Smooth muscle cell (in vitro differentiated cells): Measurements from ENCODE around the gene SHMT2. TPM values are rescaled to one million over a fixed set of nuclear protein-coding genes. Genes with fewer than 3 reads are reported as not detected.

Source experiments
- DNase-seq: peaks from one replicate; lab custom pipeline; 2025; ENCODE audit not compliant: unreplicated experiment; lab: John Stamatoyannopoulos, UW
- H2AFZ ChIP-seq: fragments of 200-600 bp; sonication (generic); 2 replicates; pipeline ENCODE4 v1.6.0; 2016; ENCODE audit warnings: antibody characterized with exemption, low read depth, mild to moderate bottlenecking
- H3F3A ChIP-seq: fragments of 200-600 bp; sonication (generic); 2 replicates; pipeline ENCODE4 v1.6.0; 2017; ENCODE audit warnings: antibody characterized with exemption, low read depth
- H3K27ac ChIP-seq: fragments of 200-600 bp; sonication (generic); 2 replicates; pipeline ENCODE4 v1.5.1; 2016; ENCODE audit warnings: low read depth, mild to moderate bottlenecking
- H3K27me3 ChIP-seq: fragments of 200-600 bp; sonication (generic); 2 replicates; pipeline ENCODE4 v1.6.1; 2016; ENCODE audit warnings: low read depth, mild to moderate bottlenecking
- H3K36me3 ChIP-seq: fragments of 200-600 bp; sonication (generic); 2 replicates; pipeline ENCODE4 v1.5.1; 2016; ENCODE audit warnings: low read depth
- H3K4me1 ChIP-seq: fragments of 200-600 bp; sonication (generic); 2 replicates; pipeline ENCODE4 v1.5.1; 2016; ENCODE audit warnings: low read depth
- H3K4me2 ChIP-seq: fragments of 200-600 bp; sonication (generic); 2 replicates; pipeline ENCODE4 v1.6.0; 2016; ENCODE audit warnings: mild to moderate bottlenecking
- H3K4me3 ChIP-seq: fragments of 200-600 bp; sonication (generic); 2 replicates; pipeline ENCODE4 v1.5.1; 2016; ENCODE audit warnings: mild to moderate bottlenecking
- H3K79me2 ChIP-seq: fragments of 200-600 bp; sonication (generic); 2 replicates; pipeline ENCODE4 v1.6.0; 2016; ENCODE audit warnings: low read depth, mild to moderate bottlenecking
- H3K9ac ChIP-seq: fragments of 200-600 bp; sonication (generic); 2 replicates; pipeline ENCODE4 v1.6.0; 2016; ENCODE audit warnings: low read depth
- H3K9me3 ChIP-seq: fragments of 200-600 bp; sonication (generic); replicated peaks from 2 replicates; pipeline ENCODE4 v1.5.1; 2016; ENCODE audit warnings: low read depth
- H4K20me1 ChIP-seq: fragments of 200-600 bp; sonication (generic); 2 replicates; pipeline ENCODE4 v1.6.0; 2016; ENCODE audit warnings: low read depth
- WGBS: methylation state at CpG from one replicate; pipeline ENCODE4 v1.1.7; 2016; ENCODE audit warnings: low lambda C conversion rate; 5-methylcytosine and 5-hydroxymethylcytosine counted together
- polyA plus RNA-seq: library from polyadenylated mRNA; unstranded; fragments of >200 nt; fragmentation: Nextera tagmentation; extraction: Ambion mirVana; gene quantifications from 2 replicates; pipeline ENCODE4 v1.2.1, GENCODE V29; 2016
- total RNA-seq: library from RNA; depleted of rRNA; stranded (reverse); fragments of >200 nt; gene quantifications from 2 replicates; pipeline ENCODE4 v1.2.3, GENCODE V29; 2014
- TF ChIP-seq, protein P1 (sequence below): fragments of 200-600 bp; sonication (generic); IDR thresholded peaks from 2 replicates; pipeline ENCODE4 v1.5.1; 2017; ENCODE audit warnings: borderline replicate concordance, mild to moderate bottlenecking, antibody characterized with exemption; ENCODE audit not compliant: insufficient read depth, poor library complexity, severe bottlenecking

Gene SHMT2
- total and polyA plus RNA-seq, 2 experiments from 2014 or later, result 107 to 117 TPM

DNA sequence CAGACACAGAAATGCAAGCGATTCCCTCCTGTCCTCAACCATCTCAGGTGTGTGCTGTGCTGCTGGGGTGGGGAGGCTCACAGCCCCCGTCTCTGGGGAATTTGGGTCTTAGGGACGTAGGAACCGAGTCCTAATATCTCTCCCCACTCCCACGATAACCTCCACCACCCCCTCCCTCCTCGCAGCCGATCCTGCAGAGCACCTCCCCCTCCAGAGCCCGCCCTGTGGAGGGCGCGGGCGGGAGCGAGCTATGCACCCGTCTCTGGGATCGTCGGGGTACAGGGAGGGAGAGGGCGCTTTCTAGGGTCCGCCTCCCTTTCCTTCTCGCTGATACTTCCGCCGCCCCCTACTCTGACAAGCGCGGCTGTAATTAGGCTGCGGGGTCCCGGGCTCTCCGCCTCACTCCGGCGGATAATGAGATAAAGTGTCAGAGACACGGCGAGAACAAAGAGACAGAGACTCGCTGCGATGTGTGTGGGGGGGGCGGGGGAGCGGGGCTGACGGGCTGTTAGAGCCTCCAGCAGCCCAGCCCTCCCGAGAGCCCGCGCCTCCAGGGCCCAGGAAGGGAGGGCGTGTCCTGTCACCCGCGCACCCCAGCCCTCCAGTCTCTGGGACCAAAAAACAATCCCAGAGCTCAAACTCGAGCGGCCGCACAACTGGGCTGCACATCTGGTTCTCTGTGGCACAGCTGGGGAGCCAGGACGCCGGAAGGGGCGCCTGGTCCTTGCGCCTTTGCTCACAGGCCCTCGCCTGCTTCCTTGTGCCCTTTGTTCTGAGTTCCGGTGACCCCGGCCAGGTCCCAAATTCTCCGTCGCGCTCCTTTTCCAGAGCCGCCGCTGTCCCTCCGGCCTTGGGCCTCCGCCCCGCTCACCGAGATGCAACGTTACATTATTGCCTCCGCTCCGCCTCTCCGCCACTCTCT lies 8.7 kb downstream of the SHMT2 start:
- no peak overlapping the region for H3K9ac ChIP-seq
- no peak for DNase-seq
- peaks cover 29% of the 10 kb centered on the region for H3K4me1 ChIP-seq

DNA sequence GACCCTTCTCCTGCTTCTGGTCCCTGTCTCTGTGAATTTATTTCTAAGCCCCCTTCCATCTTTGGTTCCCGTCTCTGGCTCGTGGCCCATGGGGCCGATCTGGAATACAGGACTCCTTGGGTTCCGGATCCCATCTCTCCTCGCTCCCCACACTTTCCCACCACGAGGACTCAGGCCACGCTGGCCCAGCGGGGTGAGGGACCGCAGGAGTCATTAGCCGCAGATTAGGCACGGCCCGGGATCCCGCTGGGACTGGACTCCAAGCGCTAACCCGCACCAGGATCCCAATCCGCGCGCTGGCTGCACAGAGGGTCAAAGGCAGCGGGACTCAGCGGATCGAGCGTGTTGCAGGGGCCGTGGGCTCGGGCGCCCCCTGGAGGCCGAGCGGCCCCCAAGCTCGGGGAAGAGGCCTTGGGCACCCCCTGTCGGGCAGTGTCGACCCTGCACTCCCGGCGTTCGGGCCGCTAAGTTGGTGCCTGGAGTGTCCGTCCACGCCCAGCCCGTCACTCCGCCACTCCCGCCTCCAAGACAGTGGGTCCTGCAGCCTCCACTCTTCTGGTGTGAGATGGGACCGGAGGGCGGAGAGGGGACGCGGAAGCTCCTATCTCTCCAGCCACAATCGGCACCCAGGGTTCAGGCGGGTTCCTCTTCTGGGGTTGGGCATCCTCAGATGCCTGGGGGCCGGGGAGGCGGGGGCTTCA lies 9.5 kb downstream of the SHMT2 start:
- peaks cover 18% of the 10 kb centered on the region for H3K27me3 ChIP-seq
- no peak overlapping the region for H2AFZ ChIP-seq
- H3K4me2 ChIP-seq, result peak overlapping the region; percentile 99
- DNase-seq, result peak; percentile 86
- WGBS, result 3% methylated on average over 42 of the region's 47 CpGs
- H3K27ac ChIP-seq, result no peak overlapping the region
- TF ChIP-seq, protein P1, sequence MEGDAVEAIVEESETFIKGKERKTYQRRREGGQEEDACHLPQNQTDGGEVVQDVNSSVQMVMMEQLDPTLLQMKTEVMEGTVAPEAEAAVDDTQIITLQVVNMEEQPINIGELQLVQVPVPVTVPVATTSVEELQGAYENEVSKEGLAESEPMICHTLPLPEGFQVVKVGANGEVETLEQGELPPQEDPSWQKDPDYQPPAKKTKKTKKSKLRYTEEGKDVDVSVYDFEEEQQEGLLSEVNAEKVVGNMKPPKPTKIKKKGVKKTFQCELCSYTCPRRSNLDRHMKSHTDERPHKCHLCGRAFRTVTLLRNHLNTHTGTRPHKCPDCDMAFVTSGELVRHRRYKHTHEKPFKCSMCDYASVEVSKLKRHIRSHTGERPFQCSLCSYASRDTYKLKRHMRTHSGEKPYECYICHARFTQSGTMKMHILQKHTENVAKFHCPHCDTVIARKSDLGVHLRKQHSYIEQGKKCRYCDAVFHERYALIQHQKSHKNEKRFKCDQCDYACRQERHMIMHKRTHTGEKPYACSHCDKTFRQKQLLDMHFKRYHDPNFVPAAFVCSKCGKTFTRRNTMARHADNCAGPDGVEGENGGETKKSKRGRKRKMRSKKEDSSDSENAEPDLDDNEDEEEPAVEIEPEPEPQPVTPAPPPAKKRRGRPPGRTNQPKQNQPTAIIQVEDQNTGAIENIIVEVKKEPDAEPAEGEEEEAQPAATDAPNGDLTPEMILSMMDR, result peak; percentile 100
- no peaks in the 10 kb centered on the region for H3K36me3 ChIP-seq
- no peak overlapping the region for H3K9ac ChIP-seq
- peaks cover 16% of the 10 kb centered on the region for H3F3A ChIP-seq
- H3K9me3 ChIP-seq, result no peaks in the 10 kb centered on the region
- H4K20me1 ChIP-seq, result peaks cover 49% of the 10 kb centered on the region
- H3K4me3 ChIP-seq, result peak overlapping the region; percentile 80
- H3K79me2 ChIP-seq, result no peaks in the 10 kb centered on the region
- H3K4me1 ChIP-seq, result peaks cover 29% of the 10 kb centered on the region

More for the DNA sequence above, 8.7 kb downstream of the SHMT2 start:
- H3K9me3 ChIP-seq, result no peaks in the 10 kb centered on the region
- H3K27ac ChIP-seq, result no peak overlapping the region
- H3K4me2 ChIP-seq, result peak overlapping the region; percentile 90
- TF ChIP-seq, protein P1, result no peak
- H3F3A ChIP-seq, result peaks cover 21% of the 10 kb centered on the region
- peaks cover 18% of the 10 kb centered on the region for H3K27me3 ChIP-seq
- H3K79me2 ChIP-seq, result no peaks in the 10 kb centered on the region
- no peaks in the 10 kb centered on the region for H3K36me3 ChIP-seq
- H3K4me3 ChIP-seq, result peak overlapping the region; percentile 52
- peaks cover 54% of the 10 kb centered on the region for H4K20me1 ChIP-seq
- H2AFZ ChIP-seq, result no peak overlapping the region
- 3% methylated on average over 43 of the region's 63 CpGs for WGBS

DNA sequence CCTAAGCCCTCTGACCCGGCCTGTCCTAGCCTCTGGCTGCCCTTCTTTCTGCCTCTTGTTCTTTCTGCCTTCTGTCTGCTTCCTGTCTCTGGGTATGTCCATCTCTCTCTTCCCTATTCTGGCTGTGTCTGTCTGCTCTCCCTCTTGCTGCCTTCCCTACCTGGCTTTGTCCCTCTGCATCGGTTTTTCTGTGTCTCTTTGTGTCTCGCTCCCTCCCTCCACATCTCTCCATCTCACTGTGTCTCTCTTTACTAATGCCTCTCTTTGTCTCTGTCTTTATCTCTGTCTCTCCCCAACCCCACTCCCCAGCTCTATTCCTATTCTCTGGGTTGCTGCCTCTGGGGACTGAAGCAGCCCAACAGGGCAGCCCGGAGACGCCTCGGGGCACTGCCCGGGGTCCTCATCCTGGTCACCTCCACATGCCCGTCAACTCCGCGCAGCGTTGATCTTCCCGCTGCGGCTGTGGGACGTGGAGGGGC lies 10.1 kb downstream of the SHMT2 start:
- Histone ChIP-seq H3K9me3 (no peaks in the 10 kb centered on the region), H3K79me2 (no peaks in the 10 kb centered on the region), H2AFZ (peak overlapping the region; percentile 56), H3F3A (peaks cover 12% of the 10 kb centered on the region), H3K27me3 (peaks cover 18% of the 10 kb centered on the region), H3K4me2 (peak overlapping the region; percentile 99), H3K9ac (peak overlapping the region; percentile 77), H3K27ac (peak overlapping the region; percentile 24), H3K4me1 (peaks cover 29% of the 10 kb centered on the region), H3K36me3 (no peaks in the 10 kb centered on the region), H4K20me1 (peaks cover 49% of the 10 kb centered on the region), H3K4me3 (peak overlapping the region; percentile 80)
- TF ChIP-seq, protein P1, result no peak
- DNase-seq, result no peak
- WGBS, result 6% methylated on average over 14 of the region's 14 CpGs
